HCT116 (cell line): ENCODE data around the gene DPF3. TPM values are rescaled to one million over a fixed set of nuclear protein-coding genes. Genes with fewer than 3 reads are reported as not detected.

Experiments used
- ATAC-seq: fragments of 200-7000 bp; cut with Tn5 transposase; 2 replicates; pipeline ENCODE4 v1.9.1; 2020; ENCODE audit warnings: mild to moderate bottlenecking, moderate library complexity
- BruUV-seq: library from RNA; stranded (reverse); fragments of 400-500 nt; replicated peaks from 2 replicates; lab custom pipeline; 2021; lab: Mats Ljungman, UMichigan
- CTCF ChIA-PET: fragments of 300-600 bp; sonication (Branson Sonifier 250); formaldehyde crosslinking; loops from one replicate; lab custom pipeline; 2021; ENCODE audit warnings: antibody characterized with exemption; lab: Charles Lee
- POLR2A ChIA-PET: fragments of 300-600, 350-600 bp; sonication (Branson Sonifier 250); formaldehyde crosslinking; loops from one replicate; lab custom pipeline; 2021; ENCODE audit warnings: antibody characterized with exemption; lab: Charles Lee
- RAD21 ChIA-PET, 2 experiments: fragments of 300-600 bp; sonication (Branson Sonifier 250); formaldehyde crosslinking; loops; one replicate each; lab custom pipeline; 2023; ENCODE audit warnings: low total read pairs in 2 of 2; ENCODE audit not compliant: uncharacterized antibody in 2 of 2, unreplicated experiment in 2 of 2, low non-redundant PET in 1 of 2; lab: Charles Lee
- DNase-seq: peaks from one replicate; pipeline ENCODE4 v3.0.0-alpha.2; 2010; ENCODE audit warnings: low read depth, low spot score
- H2AFZ ChIP-seq: fragments of 200-600 bp; shearing (Covaris generic), sonication (generic); 2 replicates; pipeline ENCODE4 v1.6.1; 2017; ENCODE audit warnings: low read depth, mixed run types, mixed read lengths, antibody characterized with exemption, low read length; ENCODE audit not compliant: poor library complexity, severe bottlenecking
- H3K27ac ChIP-seq: 2 replicates; pipeline ENCODE4 v1.5.1; 2012; ENCODE audit warnings: low read depth, low read length
- H3K27me3 ChIP-seq: fragments of 200-600 bp; sonication (generic); 2 replicates; pipeline ENCODE4 v1.6.1; 2016; ENCODE audit warnings: mixed run types, low read length, mixed read lengths; ENCODE audit not compliant: insufficient read depth
- H3K36me3 ChIP-seq, 2 experiments: fragments of 200-500 bp in 1 of 2; fragments of 200-600 bp in 1 of 2; sonication (Bioruptor generic) in 1 of 2; sonication (generic) in 1 of 2; 2 replicates each; pipeline versions ENCODE4 v1.5.1 to v1.6.1; 2014 to 2016; ENCODE audit warnings: low read length in 2 of 2, inconsistent platforms in 1 of 2, mixed read lengths in 1 of 2, mixed run types in 1 of 2; ENCODE audit not compliant: insufficient read depth in 2 of 2, control insufficient read depth in 1 of 2
- H3K4me1 ChIP-seq, 2 experiments: fragments of 200-600 bp in 1 of 2; sonication (generic) in 1 of 2; 2 replicates each; pipeline versions ENCODE4 v1.5.1 to v1.6.1; 2012 to 2017; ENCODE audit warnings: low read length in 2 of 2, inconsistent platforms in 1 of 2, mild to moderate bottlenecking in 1 of 2, mixed read lengths in 1 of 2, mixed run types in 1 of 2, moderate library complexity in 1 of 2; ENCODE audit not compliant: insufficient read depth in 2 of 2, control insufficient read depth in 1 of 2
- H3K4me2 ChIP-seq: fragments of 200-600 bp; sonication (generic); 2 replicates; pipeline ENCODE4 v1.6.1; 2017; ENCODE audit warnings: mixed run types, low read length, mixed read lengths
- H3K4me3 ChIP-seq, 2 experiments: fragments of 200-600 bp in 1 of 2; sonication (generic) in 1 of 2; replicated peaks in 1 of 2; 2 replicates each; pipeline ENCODE4 v1.5.1; 2011 to 2016; ENCODE audit warnings: low read length in 2 of 2, control low read depth in 1 of 2, low read depth in 1 of 2, mild to moderate bottlenecking in 1 of 2, mixed read lengths in 1 of 2, mixed run types in 1 of 2
- H3K79me2 ChIP-seq: fragments of 200-600 bp; sonication (generic); 2 replicates; pipeline ENCODE4 v1.6.1; 2017; ENCODE audit warnings: mild to moderate bottlenecking, mixed run types, low read length, moderate library complexity, mixed read lengths; ENCODE audit not compliant: insufficient read depth
- H3K9ac ChIP-seq: fragments of 200-600 bp; sonication (generic); 2 replicates; pipeline ENCODE4 v1.6.1; 2016; ENCODE audit warnings: low read length, mixed read lengths
- H3K9me2 ChIP-seq: fragments of 200-600 bp; sonication (generic), shearing (Covaris generic); 2 replicates; pipeline ENCODE4 v1.6.1; 2017; ENCODE audit warnings: mixed run types, mild to moderate bottlenecking, moderate library complexity; ENCODE audit not compliant: insufficient read depth
- H3K9me3 ChIP-seq, 2 experiments: fragments of 200-500 bp in 1 of 2; fragments of 200-600 bp in 1 of 2; sonication (Bioruptor generic) in 1 of 2; sonication (generic) in 1 of 2; 2 replicates each; pipeline ENCODE4 v1.6.1; 2014 to 2017; ENCODE audit warnings: low read length in 2 of 2, mixed read lengths in 2 of 2, inconsistent platforms in 1 of 2, low read depth in 1 of 2, mild to moderate bottlenecking in 1 of 2, mixed run types in 1 of 2, moderate library complexity in 1 of 2; ENCODE audit not compliant: control insufficient read depth in 1 of 2, insufficient read depth in 1 of 2
- H4K20me1 ChIP-seq: fragments of 200-600 bp; sonication (generic), shearing (Covaris generic); 2 replicates; pipeline ENCODE4 v1.6.1; 2017; ENCODE audit warnings: mixed run types, mild to moderate bottlenecking, moderate library complexity; ENCODE audit not compliant: insufficient read depth
- CEBPB ChIP-seq: IDR thresholded peaks from 2 replicates; pipeline ENCODE4 v1.6.1; 2012; ENCODE audit warnings: low read depth
- EGR1 ChIP-seq: IDR thresholded peaks from 2 replicates; pipeline ENCODE4 v1.6.1; 2012; ENCODE audit warnings: low read depth
- ELF1 ChIP-seq: IDR thresholded peaks from 2 replicates; pipeline ENCODE4 v1.6.1; 2012; ENCODE audit warnings: low read depth, borderline replicate concordance
- EZH2 ChIP-seq: fragments of 200-600 bp; sonication (generic); IDR thresholded peaks from 2 replicates; pipeline ENCODE4 v1.6.1; 2017; ENCODE audit warnings: antibody characterized with exemption, mixed run types
- JUND ChIP-seq: IDR thresholded peaks from 2 replicates; pipeline ENCODE4 v1.6.1; 2012
- POLR2A ChIP-seq: IDR thresholded peaks from 2 replicates; pipeline ENCODE4 v1.7.0; 2011; ENCODE audit warnings: borderline replicate concordance; ENCODE audit not compliant: insufficient read depth, insufficient read length; ENCODE audit errors: extremely low read depth
- RAD21 ChIP-seq: IDR thresholded peaks from 2 replicates; pipeline ENCODE4 v1.6.1; 2012; ENCODE audit warnings: low read depth, mild to moderate bottlenecking
- SP1 ChIP-seq: IDR thresholded peaks from 2 replicates; pipeline ENCODE4 v1.6.1; 2012; ENCODE audit warnings: low read depth
- SRF ChIP-seq: IDR thresholded peaks from 2 replicates; pipeline ENCODE4 v1.6.1; 2012; ENCODE audit warnings: low read depth
- TCF7L2 ChIP-seq: IDR thresholded peaks from 2 replicates; pipeline ENCODE4 v1.7.0; 2011; ENCODE audit warnings: borderline replicate concordance, inconsistent platforms; ENCODE audit not compliant: insufficient read depth, insufficient read length; ENCODE audit errors: extremely low read depth
- ZNF274 ChIP-seq: fragments of 200-500 bp; sonication (Bioruptor generic); IDR thresholded peaks from 2 replicates; pipeline ENCODE4 v1.6.1; 2014; ENCODE audit warnings: mild to moderate bottlenecking, low read depth, low read length, inconsistent platforms
- intact Hi-C: fragments of 100-400 bp; cut with micrococcal nuclease; formaldehyde crosslinking; loops from 2 replicates; pipeline ENCODE4 v1.10.0; 2022
- total RNA-seq: library from RNA; stranded (reverse); gene quantifications from one replicate; pipeline ENCODE4 v1.2.1, GENCODE V29; 2021; ENCODE audit not compliant: unreplicated experiment
- TF ChIP-seq, protein P1 (sequence below): IDR thresholded peaks from 2 replicates; pipeline ENCODE4 v1.6.1; 2012
- TF ChIP-seq, protein P2 (sequence below): IDR thresholded peaks from 2 replicates; pipeline ENCODE4 v1.6.1; 2012
- TF ChIP-seq, protein P3 (sequence below): IDR thresholded peaks from 2 replicates; pipeline ENCODE4 v1.6.1; 2011; ENCODE audit warnings: mild to moderate bottlenecking, low read length, moderate library complexity; ENCODE audit not compliant: insufficient replicate concordance; ENCODE audit errors: extremely low read depth
- TF ChIP-seq, protein P4 (sequence below), 3 experiments: fragments of 200-600 bp in 1 of 3; sonication (generic) in 1 of 3; IDR thresholded peaks in 2 of 3; conservative IDR thresholded peaks in 1 of 3; 2 replicates each; pipeline ENCODE4 v1.5.1; 2012 to 2017; ENCODE audit warnings: low read depth in 2 of 3, low read length in 2 of 3, antibody characterized with exemption in 1 of 3, borderline replicate concordance in 1 of 3, control low read depth in 1 of 3, mild to moderate bottlenecking in 1 of 3, mixed read lengths in 1 of 3, mixed run types in 1 of 3, moderate library complexity in 1 of 3; ENCODE audit not compliant: insufficient read depth in 1 of 3

The DPF3 gene
- total RNA-seq, 1 experiment from 2014 or later: 0.27 TPM

DNA sequence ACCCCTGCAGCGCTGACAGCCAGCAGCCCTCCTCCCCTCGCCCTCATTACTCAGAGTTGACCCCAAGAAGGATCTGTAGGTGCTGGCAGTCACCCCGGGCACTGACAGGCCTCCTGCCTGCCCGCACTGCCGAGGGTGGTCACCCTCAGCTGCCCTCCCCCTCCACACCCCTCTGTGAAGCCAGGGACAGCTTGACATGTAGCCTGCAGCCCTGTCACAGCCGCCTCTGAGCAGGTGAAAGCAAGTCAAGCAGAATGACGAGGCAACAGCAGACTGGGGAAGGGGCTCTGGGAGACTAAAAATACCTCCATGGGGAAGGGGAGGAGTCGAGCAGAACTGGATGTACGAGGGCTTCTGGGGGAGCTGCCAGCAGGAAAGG, 178.1 kb downstream of the DPF3 start:
- H3K4me2 ChIP-seq: no peak overlapping the region
- ChIA-PET CTCF (no interaction called here), RAD21 (no interaction called here), POLR2A (no interaction called here)
- H3K27ac ChIP-seq: no peak overlapping the region
- TF ChIP-seq ZNF274 (no peak), CEBPB (no peak), TCF7L2 (no peak), EGR1 (no peak), POLR2A (no peak), ELF1 (no peak), RAD21 (no peak), EZH2 (no peak), JUND (no peak), SP1 (no peak), SRF (no peak)
- TF ChIP-seq, protein P1, sequence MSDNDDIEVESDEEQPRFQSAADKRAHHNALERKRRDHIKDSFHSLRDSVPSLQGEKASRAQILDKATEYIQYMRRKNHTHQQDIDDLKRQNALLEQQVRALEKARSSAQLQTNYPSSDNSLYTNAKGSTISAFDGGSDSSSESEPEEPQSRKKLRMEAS: no peak
- TF ChIP-seq, protein P2, sequence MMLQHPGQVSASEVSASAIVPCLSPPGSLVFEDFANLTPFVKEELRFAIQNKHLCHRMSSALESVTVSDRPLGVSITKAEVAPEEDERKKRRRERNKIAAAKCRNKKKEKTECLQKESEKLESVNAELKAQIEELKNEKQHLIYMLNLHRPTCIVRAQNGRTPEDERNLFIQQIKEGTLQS: no peak
- TF ChIP-seq, protein P3, sequence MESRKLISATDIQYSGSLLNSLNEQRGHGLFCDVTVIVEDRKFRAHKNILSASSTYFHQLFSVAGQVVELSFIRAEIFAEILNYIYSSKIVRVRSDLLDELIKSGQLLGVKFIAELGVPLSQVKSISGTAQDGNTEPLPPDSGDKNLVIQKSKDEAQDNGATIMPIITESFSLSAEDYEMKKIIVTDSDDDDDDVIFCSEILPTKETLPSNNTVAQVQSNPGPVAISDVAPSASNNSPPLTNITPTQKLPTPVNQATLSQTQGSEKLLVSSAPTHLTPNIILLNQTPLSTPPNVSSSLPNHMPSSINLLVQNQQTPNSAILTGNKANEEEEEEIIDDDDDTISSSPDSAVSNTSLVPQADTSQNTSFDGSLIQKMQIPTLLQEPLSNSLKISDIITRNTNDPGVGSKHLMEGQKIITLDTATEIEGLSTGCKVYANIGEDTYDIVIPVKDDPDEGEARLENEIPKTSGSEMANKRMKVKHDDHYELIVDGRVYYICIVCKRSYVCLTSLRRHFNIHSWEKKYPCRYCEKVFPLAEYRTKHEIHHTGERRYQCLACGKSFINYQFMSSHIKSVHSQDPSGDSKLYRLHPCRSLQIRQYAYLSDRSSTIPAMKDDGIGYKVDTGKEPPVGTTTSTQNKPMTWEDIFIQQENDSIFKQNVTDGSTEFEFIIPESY: no peak
- TF ChIP-seq, protein P4, sequence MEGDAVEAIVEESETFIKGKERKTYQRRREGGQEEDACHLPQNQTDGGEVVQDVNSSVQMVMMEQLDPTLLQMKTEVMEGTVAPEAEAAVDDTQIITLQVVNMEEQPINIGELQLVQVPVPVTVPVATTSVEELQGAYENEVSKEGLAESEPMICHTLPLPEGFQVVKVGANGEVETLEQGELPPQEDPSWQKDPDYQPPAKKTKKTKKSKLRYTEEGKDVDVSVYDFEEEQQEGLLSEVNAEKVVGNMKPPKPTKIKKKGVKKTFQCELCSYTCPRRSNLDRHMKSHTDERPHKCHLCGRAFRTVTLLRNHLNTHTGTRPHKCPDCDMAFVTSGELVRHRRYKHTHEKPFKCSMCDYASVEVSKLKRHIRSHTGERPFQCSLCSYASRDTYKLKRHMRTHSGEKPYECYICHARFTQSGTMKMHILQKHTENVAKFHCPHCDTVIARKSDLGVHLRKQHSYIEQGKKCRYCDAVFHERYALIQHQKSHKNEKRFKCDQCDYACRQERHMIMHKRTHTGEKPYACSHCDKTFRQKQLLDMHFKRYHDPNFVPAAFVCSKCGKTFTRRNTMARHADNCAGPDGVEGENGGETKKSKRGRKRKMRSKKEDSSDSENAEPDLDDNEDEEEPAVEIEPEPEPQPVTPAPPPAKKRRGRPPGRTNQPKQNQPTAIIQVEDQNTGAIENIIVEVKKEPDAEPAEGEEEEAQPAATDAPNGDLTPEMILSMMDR (IDR thresholded peaks at IDR 0.05 in 2 of 3, conservative IDR thresholded peaks at IDR 0.05 in 1 of 3; ENCODE audit: borderline replicate concordance in 1 of 3, insufficient read depth in 1 of 3, low read depth in 2 of 3, low read length in 2 of 3): no peak
- no peaks in the 10 kb centered on the region for H3K27me3 ChIP-seq
- no peak overlapping the region for H3K9ac ChIP-seq
- no peaks in the 10 kb centered on the region for H4K20me1 ChIP-seq
- DNase-seq (no peak), ATAC-seq (no peak)
- H3K4me1 ChIP-seq: no peaks in the 10 kb centered on the region
- H3K79me2 ChIP-seq: no peaks in the 10 kb centered on the region
- BruUV-seq: no TSS peak
- H3K36me3 ChIP-seq: no peaks in the 10 kb centered on the region
- H3K9me3 ChIP-seq: no peaks in the 10 kb centered on the region
- H3K4me3 ChIP-seq: no peak overlapping the region
- intact Hi-C loops: no loop called here
- no peaks in the 10 kb centered on the region for H3K9me2 ChIP-seq
- H2AFZ ChIP-seq: no peak overlapping the region
